Measurements from ENCODE around the gene CRIP2. TPM values are rescaled to one million over a fixed set of nuclear protein-coding genes. Genes with fewer than 3 reads are reported as not detected.

The CRIP2 gene
- total and polyA plus RNA-seq, 2 of the 8 experiments (the other 6 are each of a cell fraction or from before 2014, with no cell fraction given) = 4.2 to 13.5 TPM

DNA sequence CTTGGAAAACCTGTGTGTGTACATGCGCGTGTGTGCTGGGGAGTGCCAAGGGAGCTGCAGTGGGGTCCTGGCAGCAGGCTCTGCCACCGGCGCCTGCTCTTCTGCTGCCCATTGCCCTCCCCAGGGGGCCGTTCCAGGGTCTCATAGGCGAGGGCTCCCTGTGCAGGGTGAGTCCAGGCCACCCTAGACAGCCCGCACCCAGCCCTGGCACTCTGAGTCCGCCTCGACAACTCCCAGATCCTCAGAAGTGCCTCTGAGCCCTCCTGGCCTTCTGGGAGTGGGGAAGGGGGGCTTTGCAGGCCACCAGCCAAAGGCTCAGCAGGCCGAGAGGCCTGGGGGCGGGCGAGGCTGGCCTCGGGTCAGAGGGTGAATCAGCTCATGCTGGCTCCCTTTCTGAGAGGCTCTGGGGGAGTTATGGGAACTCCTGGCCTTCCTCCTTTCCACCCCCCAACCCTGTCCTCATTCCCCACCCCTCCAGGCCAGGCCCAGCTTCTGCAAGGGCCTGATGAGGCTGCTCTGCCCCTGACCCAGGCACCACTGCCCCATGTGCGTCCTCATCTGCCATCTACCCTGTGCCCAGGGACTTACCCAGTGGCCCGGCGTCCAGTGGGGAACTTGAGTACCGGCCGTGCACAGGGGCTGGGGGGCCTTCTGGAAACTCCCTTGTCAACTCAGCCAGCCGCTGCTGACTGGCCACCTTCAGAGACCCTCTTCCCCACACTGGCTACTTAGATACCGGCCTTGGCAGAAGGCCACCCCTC, 14.3 kb downstream of the CRIP2 start (continued):
- TF ChIP-seq, protein P1, sequence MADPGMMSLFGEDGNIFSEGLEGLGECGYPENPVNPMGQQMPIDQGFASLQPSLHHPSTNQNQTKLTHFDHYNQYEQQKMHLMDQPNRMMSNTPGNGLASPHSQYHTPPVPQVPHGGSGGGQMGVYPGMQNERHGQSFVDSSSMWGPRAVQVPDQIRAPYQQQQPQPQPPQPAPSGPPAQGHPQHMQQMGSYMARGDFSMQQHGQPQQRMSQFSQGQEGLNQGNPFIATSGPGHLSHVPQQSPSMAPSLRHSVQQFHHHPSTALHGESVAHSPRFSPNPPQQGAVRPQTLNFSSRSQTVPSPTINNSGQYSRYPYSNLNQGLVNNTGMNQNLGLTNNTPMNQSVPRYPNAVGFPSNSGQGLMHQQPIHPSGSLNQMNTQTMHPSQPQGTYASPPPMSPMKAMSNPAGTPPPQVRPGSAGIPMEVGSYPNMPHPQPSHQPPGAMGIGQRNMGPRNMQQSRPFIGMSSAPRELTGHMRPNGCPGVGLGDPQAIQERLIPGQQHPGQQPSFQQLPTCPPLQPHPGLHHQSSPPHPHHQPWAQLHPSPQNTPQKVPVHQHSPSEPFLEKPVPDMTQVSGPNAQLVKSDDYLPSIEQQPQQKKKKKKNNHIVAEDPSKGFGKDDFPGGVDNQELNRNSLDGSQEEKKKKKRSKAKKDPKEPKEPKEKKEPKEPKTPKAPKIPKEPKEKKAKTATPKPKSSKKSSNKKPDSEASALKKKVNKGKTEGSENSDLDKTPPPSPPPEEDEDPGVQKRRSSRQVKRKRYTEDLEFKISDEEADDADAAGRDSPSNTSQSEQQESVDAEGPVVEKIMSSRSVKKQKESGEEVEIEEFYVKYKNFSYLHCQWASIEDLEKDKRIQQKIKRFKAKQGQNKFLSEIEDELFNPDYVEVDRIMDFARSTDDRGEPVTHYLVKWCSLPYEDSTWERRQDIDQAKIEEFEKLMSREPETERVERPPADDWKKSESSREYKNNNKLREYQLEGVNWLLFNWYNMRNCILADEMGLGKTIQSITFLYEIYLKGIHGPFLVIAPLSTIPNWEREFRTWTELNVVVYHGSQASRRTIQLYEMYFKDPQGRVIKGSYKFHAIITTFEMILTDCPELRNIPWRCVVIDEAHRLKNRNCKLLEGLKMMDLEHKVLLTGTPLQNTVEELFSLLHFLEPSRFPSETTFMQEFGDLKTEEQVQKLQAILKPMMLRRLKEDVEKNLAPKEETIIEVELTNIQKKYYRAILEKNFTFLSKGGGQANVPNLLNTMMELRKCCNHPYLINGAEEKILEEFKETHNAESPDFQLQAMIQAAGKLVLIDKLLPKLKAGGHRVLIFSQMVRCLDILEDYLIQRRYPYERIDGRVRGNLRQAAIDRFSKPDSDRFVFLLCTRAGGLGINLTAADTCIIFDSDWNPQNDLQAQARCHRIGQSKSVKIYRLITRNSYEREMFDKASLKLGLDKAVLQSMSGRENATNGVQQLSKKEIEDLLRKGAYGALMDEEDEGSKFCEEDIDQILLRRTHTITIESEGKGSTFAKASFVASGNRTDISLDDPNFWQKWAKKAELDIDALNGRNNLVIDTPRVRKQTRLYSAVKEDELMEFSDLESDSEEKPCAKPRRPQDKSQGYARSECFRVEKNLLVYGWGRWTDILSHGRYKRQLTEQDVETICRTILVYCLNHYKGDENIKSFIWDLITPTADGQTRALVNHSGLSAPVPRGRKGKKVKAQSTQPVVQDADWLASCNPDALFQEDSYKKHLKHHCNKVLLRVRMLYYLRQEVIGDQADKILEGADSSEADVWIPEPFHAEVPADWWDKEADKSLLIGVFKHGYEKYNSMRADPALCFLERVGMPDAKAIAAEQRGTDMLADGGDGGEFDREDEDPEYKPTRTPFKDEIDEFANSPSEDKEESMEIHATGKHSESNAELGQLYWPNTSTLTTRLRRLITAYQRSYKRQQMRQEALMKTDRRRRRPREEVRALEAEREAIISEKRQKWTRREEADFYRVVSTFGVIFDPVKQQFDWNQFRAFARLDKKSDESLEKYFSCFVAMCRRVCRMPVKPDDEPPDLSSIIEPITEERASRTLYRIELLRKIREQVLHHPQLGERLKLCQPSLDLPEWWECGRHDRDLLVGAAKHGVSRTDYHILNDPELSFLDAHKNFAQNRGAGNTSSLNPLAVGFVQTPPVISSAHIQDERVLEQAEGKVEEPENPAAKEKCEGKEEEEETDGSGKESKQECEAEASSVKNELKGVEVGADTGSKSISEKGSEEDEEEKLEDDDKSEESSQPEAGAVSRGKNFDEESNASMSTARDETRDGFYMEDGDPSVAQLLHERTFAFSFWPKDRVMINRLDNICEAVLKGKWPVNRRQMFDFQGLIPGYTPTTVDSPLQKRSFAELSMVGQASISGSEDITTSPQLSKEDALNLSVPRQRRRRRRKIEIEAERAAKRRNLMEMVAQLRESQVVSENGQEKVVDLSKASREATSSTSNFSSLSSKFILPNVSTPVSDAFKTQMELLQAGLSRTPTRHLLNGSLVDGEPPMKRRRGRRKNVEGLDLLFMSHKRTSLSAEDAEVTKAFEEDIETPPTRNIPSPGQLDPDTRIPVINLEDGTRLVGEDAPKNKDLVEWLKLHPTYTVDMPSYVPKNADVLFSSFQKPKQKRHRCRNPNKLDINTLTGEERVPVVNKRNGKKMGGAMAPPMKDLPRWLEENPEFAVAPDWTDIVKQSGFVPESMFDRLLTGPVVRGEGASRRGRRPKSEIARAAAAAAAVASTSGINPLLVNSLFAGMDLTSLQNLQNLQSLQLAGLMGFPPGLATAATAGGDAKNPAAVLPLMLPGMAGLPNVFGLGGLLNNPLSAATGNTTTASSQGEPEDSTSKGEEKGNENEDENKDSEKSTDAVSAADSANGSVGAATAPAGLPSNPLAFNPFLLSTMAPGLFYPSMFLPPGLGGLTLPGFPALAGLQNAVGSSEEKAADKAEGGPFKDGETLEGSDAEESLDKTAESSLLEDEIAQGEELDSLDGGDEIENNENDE (IDR thresholded peaks at IDR 0.05; ENCODE audit: insufficient replicate concordance, low read length) = no peak
- TF ChIP-seq CHD1 (IDR thresholded peaks at IDR 0.05; ENCODE audit: low read depth, low read length) (no peak), FOSL1 (IDR thresholded peaks at IDR 0.05; ENCODE audit: insufficient read depth, low read depth, low read length) (no peak), YY1 (IDR thresholded peaks at IDR 0.05; ENCODE audit: low read depth, low read length) (no peak), GTF2F1 (IDR thresholded peaks at IDR 0.05; ENCODE audit: borderline replicate concordance, low read depth, low read length) (no peak), RAD21 (IDR thresholded peaks at IDR 0.05 in 1 of 2, conservative IDR thresholded peaks at IDR 0.05 in 1 of 2; ENCODE audit: low read depth in 2 of 2, low read length in 2 of 2) (no peak), EZH2 (IDR thresholded peaks at IDR 0.05; ENCODE audit: low read depth, low read length, severe bottlenecking) (no peak), RFX5 (IDR thresholded peaks at IDR 0.05; ENCODE audit: borderline replicate concordance, low read depth, low read length) (no peak), SP4 (IDR thresholded peaks at IDR 0.05; ENCODE audit: low read length) (no peak)
- TF ChIP-seq, protein P2, sequence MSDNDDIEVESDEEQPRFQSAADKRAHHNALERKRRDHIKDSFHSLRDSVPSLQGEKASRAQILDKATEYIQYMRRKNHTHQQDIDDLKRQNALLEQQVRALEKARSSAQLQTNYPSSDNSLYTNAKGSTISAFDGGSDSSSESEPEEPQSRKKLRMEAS (IDR thresholded peaks at IDR 0.05) = no peak
